HG03159 (cell line): Measurements from ENCODE around the gene DHX38.
A peak's percentile ranks its signal among the peaks of the same experiment; 100 is the strongest.

Experiments
- ATAC-seq: cut with Tn5 transposase; IDR thresholded peaks from one replicate; pipeline ENCODE4 v1.9.1; 2021; ENCODE audit warnings: mild to moderate bottlenecking, moderate library complexity; ENCODE audit not compliant: unreplicated experiment

DHX38 gene

GRCh38 chr16:72083778-72084404 lies 9.8 kb upstream of the DHX38 start:
- ATAC-seq: no peak

GRCh38 chr16:72084445-72084844 lies 9.2 kb upstream of the DHX38 start:
- ATAC-seq: no peak

GRCh38 chr16:72085002-72085401 lies 8.6 kb upstream of the DHX38 start:
- ATAC-seq: no peak

- ATAC-seq: no peak
Observed at GRCh38 chr16:72091217-72091616, 2.4 kb upstream of the DHX38 start.

GRCh38 chr16:72092832-72093447 lies 707 bp upstream of the DHX38 start:
- ATAC-seq: no peak

GRCh38 chr16:72094266-72094610 lies 591 bp downstream of the DHX38 start:
- ATAC-seq: no peak

GRCh38 chr16:72098936-72099335 lies 5.3 kb downstream of the DHX38 start:
- ATAC-seq: no peak

GRCh38 chr16:72099377-72099818 lies 5.8 kb downstream of the DHX38 start:
- peak; percentile 89 for ATAC-seq

GRCh38 chr16:72101195-72101594 lies 7.5 kb downstream of the DHX38 start:
- ATAC-seq: no peak

- ATAC-seq: no peak
Observed at GRCh38 chr16:72104905-72105304, 11.3 kb downstream of the DHX38 start.

- no peak for ATAC-seq
Observed at GRCh38 chr16:72105978-72106377, 12.3 kb downstream of the DHX38 start.

GRCh38 chr16:72107371-72107770 lies 13.7 kb downstream of the DHX38 start:
- no peak for ATAC-seq

- no peak for ATAC-seq
Observed at GRCh38 chr16:72108353-72109102, 14.9 kb downstream of the DHX38 start.

GRCh38 chr16:72109300-72109699 lies 15.7 kb downstream of the DHX38 start:
- ATAC-seq: no peak

- ATAC-seq: no peak
Observed at GRCh38 chr16:72109966-72110530, 16.4 kb downstream of the DHX38 start.

- ATAC-seq: no peak
Observed at GRCh38 chr16:72110662-72111615, 17.3 kb downstream of the DHX38 start.

GRCh38 chr16:72111657-72112451 lies 18.2 kb downstream of the DHX38 start:
- ATAC-seq: no peak

GRCh38 chr16:72112452-72112792 lies 18.8 kb downstream of the DHX38 start:
- no peak for ATAC-seq

GRCh38 chr16:72112906-72113615 lies 19.4 kb downstream of the DHX38 start:
- no peak for ATAC-seq

- ATAC-seq: no peak
Observed at GRCh38 chr16:72113616-72113945, 19.9 kb downstream of the DHX38 start.
